Adipose tissue (tissue), 3 donors: ENCODE results near the gene LRRFIP1. TPM values are rescaled to one million over a fixed set of nuclear protein-coding genes. Genes with fewer than 3 reads are reported as not detected.

Experiments used
- H3K27ac ChIP-seq: one replicate; pipeline ENCODE4 v1.5.1; 2013; ENCODE audit warnings: low read depth, low read length
- WGBS, 3 donors: extraction: QIAGEN DNeasy Blood & Tissue Kit; methylation state at CpG; one replicate each; pipeline ENCODE4 v1.1.7; 2013; 5-methylcytosine and 5-hydroxymethylcytosine counted together
- polyA plus RNA-seq, 3 donors: library from polyadenylated mRNA; stranded (reverse); fragments of 200-250 nt; gene quantifications; one replicate each; pipeline ENCODE4 v1.2.3, GENCODE V29; 2013
- donor health status: healthy with polysubstance abuse.
- donor health status: Bipolar disorder and iron deficiency.
- donor health status: healthy.

Gene LRRFIP1
- polyA plus RNA-seq, 3 donors: 17.8 to 54.7 (median 51.5) TPM

- WGBS, 3 donors: 83 to 91% (median 85%) methylated on average over 14 of the region's 14 CpGs
- H3K27ac ChIP-seq: no peak overlapping the region
These were observed 3.8 kb downstream of the LRRFIP1 start for GRCh38 chr2:237631007-237631785.

- H3K27ac ChIP-seq: no peak overlapping the region
These were observed 4.6 kb downstream of the LRRFIP1 start for GRCh38 chr2:237631801-237632585.

GRCh38 chr2:237633061-237633561 is 5.7 kb downstream of the LRRFIP1 start:
- no peak overlapping the region for H3K27ac ChIP-seq
- WGBS, 3 donors: 75 to 77% (median 75%) methylated on average over 10 of the region's 10 CpGs

More at GRCh38 chr2:237631801-237632585, 4.6 kb downstream of the LRRFIP1 start:
- 84 to 93% (median 90%) methylated on average over 19 of the region's 19 CpGs for WGBS, 3 donors

GRCh38 chr2:237636578-237636977 is 9.2 kb downstream of the LRRFIP1 start:
- 64 to 92% (median 70%) methylated on average over 1 of the region's 1 CpG for WGBS, 3 donors
- H3K27ac ChIP-seq: no peak overlapping the region

- WGBS, 3 donors: 74 to 93% (median 78%) methylated on average over 3 of the region's 3 CpGs
These were observed 10.2 kb downstream of the LRRFIP1 start for GRCh38 chr2:237637429-237638135.

DNA sequence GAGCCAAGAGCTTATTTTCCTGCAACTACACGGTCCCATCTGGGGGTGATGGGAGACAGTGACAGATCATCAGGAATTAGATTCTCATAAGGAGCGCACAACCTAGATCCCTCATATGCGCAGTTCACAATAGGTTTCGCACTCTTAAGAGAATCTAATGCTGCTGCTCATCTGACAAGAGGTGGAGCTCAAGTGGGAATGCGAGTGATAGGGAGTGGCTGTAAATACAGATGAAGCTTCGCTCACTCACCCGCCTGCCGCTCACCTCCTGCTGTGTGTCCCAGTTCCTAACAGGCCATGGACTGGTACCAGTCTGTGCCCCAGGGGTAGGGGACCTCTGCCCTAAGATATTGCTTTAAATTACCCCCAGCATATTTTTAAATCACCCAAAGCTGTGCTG is 10.8 kb downstream of the LRRFIP1 start:
- H3K27ac ChIP-seq: no peak overlapping the region
- 91 to 97% (median 92%) methylated on average over 8 of the region's 8 CpGs for WGBS, 3 donors

More at GRCh38 chr2:237637429-237638135, 10.2 kb downstream of the LRRFIP1 start:
- H3K27ac ChIP-seq: no peak overlapping the region

GRCh38 chr2:237639052-237639835 is 11.9 kb downstream of the LRRFIP1 start:
- no peak overlapping the region for H3K27ac ChIP-seq
- 68 to 87% (median 75%) methylated on average over 11 of the region's 11 CpGs for WGBS, 3 donors

GRCh38 chr2:237639836-237640220 is 12.4 kb downstream of the LRRFIP1 start:
- H3K27ac ChIP-seq: no peak overlapping the region
- WGBS, 3 donors: 90 to 96% (median 91%) methylated on average over 6 of the region's 6 CpGs

DNA sequence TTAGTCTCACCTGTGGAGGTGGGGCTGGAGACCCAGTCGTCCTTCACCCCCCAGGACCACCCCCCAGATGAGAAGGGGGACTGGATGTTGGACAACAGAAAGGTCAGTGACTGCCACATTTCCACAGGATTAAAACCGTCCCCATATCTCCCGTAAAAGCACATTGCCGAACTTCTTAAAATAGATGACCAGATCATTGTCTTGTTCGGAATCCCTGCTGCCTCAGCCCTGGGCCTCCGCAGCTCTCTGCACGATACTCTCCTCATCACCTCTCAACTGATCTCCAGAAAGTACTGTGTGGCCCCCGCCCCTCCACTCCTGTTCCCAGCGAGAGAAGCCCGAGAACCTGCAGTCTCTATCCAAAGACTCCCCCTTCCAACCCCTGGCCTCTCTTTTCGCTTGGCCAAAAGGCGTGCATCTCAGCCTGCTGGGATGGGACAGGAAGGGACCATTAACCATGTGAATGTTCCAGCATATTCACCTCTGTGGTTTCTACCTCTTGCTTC is 13.2 kb downstream of the LRRFIP1 start:
- 92 to 94% (median 93%) methylated on average over 12 of the region's 12 CpGs for WGBS, 3 donors
- H3K27ac ChIP-seq: no peak overlapping the region

DNA sequence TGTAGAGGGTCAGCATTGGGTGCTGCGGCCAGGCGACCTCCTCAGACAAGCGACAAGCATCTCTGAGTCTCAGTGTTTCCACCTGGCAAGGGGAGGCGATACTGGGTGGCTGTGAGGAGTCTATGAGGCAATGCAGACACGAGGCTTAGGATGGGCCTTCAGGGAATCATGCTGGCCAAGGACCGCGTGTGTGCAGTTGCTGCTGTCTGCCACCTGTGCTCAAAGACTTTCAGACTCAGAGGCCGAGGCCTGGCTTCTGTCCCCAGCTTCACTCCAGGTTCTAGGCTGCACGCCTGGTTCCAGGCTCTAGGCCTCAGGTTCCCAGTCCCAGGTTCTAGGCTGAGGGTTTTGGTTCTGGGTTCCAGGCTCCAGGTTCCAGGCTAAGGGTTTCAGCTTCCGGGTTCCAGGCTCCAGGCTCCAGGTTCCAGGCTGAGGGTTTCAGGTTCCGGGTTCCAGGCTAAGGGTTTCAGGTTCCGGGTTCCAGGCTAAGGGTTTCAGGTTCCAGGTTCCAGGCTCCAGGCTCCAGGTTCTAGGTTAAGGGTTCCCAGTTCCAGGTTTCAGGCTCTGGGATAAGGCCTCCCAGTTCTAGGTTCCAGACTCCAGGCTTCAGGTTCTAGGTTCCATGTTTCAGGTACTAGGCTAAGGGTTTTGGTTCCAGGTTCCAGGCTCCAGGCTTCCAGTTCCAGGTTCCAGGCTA is 14.8 kb downstream of the LRRFIP1 start:
- WGBS, 3 donors: 90 to 97% (median 95%) methylated on average over 12 of the region's 12 CpGs
- no peak overlapping the region for H3K27ac ChIP-seq

DNA sequence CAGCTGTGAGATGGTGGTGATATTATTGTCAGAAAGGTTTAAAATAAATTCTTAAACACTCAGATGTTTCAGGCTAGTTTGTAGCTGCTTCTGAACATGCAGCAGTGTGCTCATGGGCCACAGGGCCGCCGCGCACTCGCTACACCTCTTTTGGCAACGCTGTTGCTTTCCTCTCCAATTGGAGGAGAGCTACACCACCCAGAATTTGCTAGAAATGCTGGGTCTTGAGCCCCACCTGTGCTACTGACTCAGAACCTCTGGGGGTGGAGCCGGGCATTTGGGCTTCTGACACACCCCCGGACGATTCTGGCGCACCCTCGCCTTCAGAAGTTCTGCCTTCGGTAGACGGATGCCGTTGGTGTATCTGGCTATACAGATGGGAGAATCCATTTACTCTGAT is 15.7 kb downstream of the LRRFIP1 start:
- WGBS, 3 donors: 92 to 95% (median 93%) methylated on average over 13 of the region's 13 CpGs
- no peak overlapping the region for H3K27ac ChIP-seq

- H3K27ac ChIP-seq: no peak overlapping the region
- 91 to 92% (median 92%) methylated on average over 14 of the region's 14 CpGs for WGBS, 3 donors
These were observed 16.4 kb downstream of the LRRFIP1 start for GRCh38 chr2:237643582-237644380.

- H3K27ac ChIP-seq: no peak overlapping the region
- 94 to 96% (median 96%) methylated on average over 5 of the region's 5 CpGs for WGBS, 3 donors
These were observed 17.0 kb downstream of the LRRFIP1 start for GRCh38 chr2:237644381-237644703.

DNA sequence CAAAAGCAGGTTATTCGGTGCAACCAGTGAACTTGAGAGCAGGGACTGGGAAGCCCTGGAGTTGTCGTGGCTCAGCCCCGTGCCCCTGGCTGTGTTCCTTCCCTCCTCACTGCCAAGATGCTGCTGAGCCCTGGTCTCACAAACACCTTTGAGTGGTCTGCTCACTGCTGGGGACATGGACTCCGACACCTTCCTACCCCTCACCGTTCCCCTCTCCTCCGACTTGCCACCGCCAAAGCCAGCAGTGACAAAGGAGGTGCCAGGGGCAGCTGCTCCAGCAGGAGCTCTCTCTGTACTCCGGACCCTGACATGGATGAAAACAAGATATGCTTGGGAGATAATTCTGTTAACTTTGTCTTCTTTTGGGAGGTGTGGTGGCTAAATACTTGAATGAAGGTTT is 17.9 kb downstream of the LRRFIP1 start:
- no peak overlapping the region for H3K27ac ChIP-seq
- WGBS, 3 donors: 93 to 94% (median 93%) methylated on average over 8 of the region's 8 CpGs

- 91 to 94% (median 93%) methylated on average over 14 to 20 of the region's 20 CpGs for WGBS, 3 donors
- no peak overlapping the region for H3K27ac ChIP-seq
These were observed 20.0 kb downstream of the LRRFIP1 start for GRCh38 chr2:237647176-237648015.

- 90 to 91% (median 91%) methylated on average over 9 of the region's 9 CpGs for WGBS, 3 donors
- no peak overlapping the region for H3K27ac ChIP-seq
These were observed 20.6 kb downstream of the LRRFIP1 start for GRCh38 chr2:237648016-237648381.
